ENCODE measurements around the gene CPT1A. TPM values are rescaled to one million over a fixed set of nuclear protein-coding genes. Genes with fewer than 3 reads are reported as not detected.

Gene CPT1A
- total RNA-seq, 1 experiment from 2014 or later, result 153 TPM

GRCh38 chr11:68831124-68831523 is 10.6 kb downstream of the CPT1A start:
- no peaks in the 10 kb centered on the region for H3K36me3 ChIP-seq (ENCODE audit: control insufficient read depth, insufficient read depth, low read length)
- no peak overlapping the region for H3K27ac ChIP-seq (ENCODE audit: low read length)
- no peak for DNase-seq (ENCODE audit: low read depth, low spot score)
- in situ Hi-C loops (cut with HindIII; ENCODE audit: low pct_unique_long_range_greater_than_20kb, low sequenced_read_pairs) (no loop called here), intact Hi-C loops (cut with micrococcal nuclease; ENCODE audit: unreplicated experiment) (no loop called here)
- no peak for ATAC-seq
- TF ChIP-seq CTCF (IDR thresholded peaks at IDR 0.05) (no peak), POLR2AphosphoS5 (IDR thresholded peaks at IDR 0.05; ENCODE audit: low read depth, low read length) (no peak)
- no peak overlapping the region for H3K4me3 ChIP-seq (ENCODE audit: low read depth in 2 of 2, low read length in 2 of 2)
- CTCF ChIA-PET, result no interaction called here
- no peaks in the 10 kb centered on the region for H3K27me3 ChIP-seq (ENCODE audit: control insufficient read depth, insufficient read depth, low read length)
- POLR2A ChIA-PET, result no interaction called here
- H3K9me3 ChIP-seq (ENCODE audit: control insufficient read depth, insufficient read depth, low read depth, low read length), result no peaks in the 10 kb centered on the region
- no TSS peak for BruUV-seq (replicated peaks)
- peaks cover 41% of the 10 kb centered on the region for H3K4me1 ChIP-seq (ENCODE audit: control insufficient read depth, insufficient read depth, low read length)

GRCh38 chr11:68829581-68829980 is 12.1 kb downstream of the CPT1A start:
- H3K4me3 ChIP-seq (ENCODE audit: low read depth in 2 of 2, low read length in 2 of 2), result no peak overlapping the region
- intact Hi-C loops (cut with micrococcal nuclease; ENCODE audit: unreplicated experiment), result no loop called here
- in situ Hi-C loops (cut with HindIII; ENCODE audit: low pct_unique_long_range_greater_than_20kb, low sequenced_read_pairs), result no loop called here
- no peaks in the 10 kb centered on the region for H3K36me3 ChIP-seq (ENCODE audit: control insufficient read depth, insufficient read depth, low read length)
- CTCF ChIA-PET, result no interaction called here
- peaks cover 34% of the 10 kb centered on the region for H3K4me1 ChIP-seq (ENCODE audit: control insufficient read depth, insufficient read depth, low read length)
- no TSS peak for BruUV-seq (replicated peaks)
- TF ChIP-seq REST (IDR thresholded peaks at IDR 0.05; ENCODE audit: insufficient read depth in 1 of 2, low read depth in 2 of 2, low read length in 1 of 2) (no peak), SIN3A (IDR thresholded peaks at IDR 0.05; ENCODE audit: borderline replicate concordance, insufficient read depth, low read depth, low read length) (no peak), TCF7L2 (IDR thresholded peaks at IDR 0.05; ENCODE audit: low read depth, low read length) (no peak), CTCF (IDR thresholded peaks at IDR 0.05) (no peak), POLR2AphosphoS5 (IDR thresholded peaks at IDR 0.05; ENCODE audit: low read depth, low read length) (no peak)
- ATAC-seq (no peak), DNase-seq (ENCODE audit: low read depth, low spot score) (no peak)
- H3K27me3 ChIP-seq (ENCODE audit: control insufficient read depth, insufficient read depth, low read length), result no peaks in the 10 kb centered on the region
- no peak overlapping the region for H3K27ac ChIP-seq (ENCODE audit: low read length)
- POLR2A ChIA-PET, result no interaction called here
- no peaks in the 10 kb centered on the region for H3K9me3 ChIP-seq (ENCODE audit: control insufficient read depth, insufficient read depth, low read depth, low read length)

- ChIA-PET POLR2A (no interaction called here), CTCF (no interaction called here)
- ATAC-seq, result no peak
- H3K4me1 ChIP-seq (ENCODE audit: control insufficient read depth, insufficient read depth, low read length), result peaks cover 34% of the 10 kb centered on the region
- BruUV-seq (replicated peaks), result no TSS peak
- no peak overlapping the region for H3K4me3 ChIP-seq (ENCODE audit: low read depth in 2 of 2, low read length in 2 of 2)
- intact Hi-C loops (cut with micrococcal nuclease; ENCODE audit: unreplicated experiment) (no loop called here), in situ Hi-C loops (cut with HindIII; ENCODE audit: low pct_unique_long_range_greater_than_20kb, low sequenced_read_pairs) (no loop called here)
- no peaks in the 10 kb centered on the region for H3K9me3 ChIP-seq (ENCODE audit: control insufficient read depth, insufficient read depth, low read depth, low read length)
- DNase-seq (ENCODE audit: low read depth, low spot score), result no peak
- H3K27me3 ChIP-seq (ENCODE audit: control insufficient read depth, insufficient read depth, low read length), result no peaks in the 10 kb centered on the region
- no peak overlapping the region for H3K27ac ChIP-seq (ENCODE audit: low read length)
- no peak for TF ChIP-seq REST (IDR thresholded peaks at IDR 0.05; ENCODE audit: insufficient read depth in 1 of 2, low read depth in 2 of 2, low read length in 1 of 2)
- no peak for TF ChIP-seq CTCF (IDR thresholded peaks at IDR 0.05)
- no peak for TF ChIP-seq SIN3A (IDR thresholded peaks at IDR 0.05; ENCODE audit: borderline replicate concordance, insufficient read depth, low read depth, low read length)
- H3K36me3 ChIP-seq (ENCODE audit: control insufficient read depth, insufficient read depth, low read length), result no peaks in the 10 kb centered on the region
These were observed 12.8 kb downstream of the CPT1A start for GRCh38 chr11:68828957-68829356.
